Hematopoietic multipotent progenitor cell treated with erythropoietin and hydrocortisone succinate and interleukin-3 and kit ligand, for 8 days (in vitro differentiated cells): Measurements from ENCODE around the gene CHRNB2.

Source experiments
- DNase-seq: peaks from one replicate; pipeline ENCODE4 v3.0.0-alpha.2; 2015

The CHRNB2 gene

GRCh38 chr1:154614247-154614646 lies 46.7 kb downstream of the CHRNB2 start:
- no peak for DNase-seq

DNA sequence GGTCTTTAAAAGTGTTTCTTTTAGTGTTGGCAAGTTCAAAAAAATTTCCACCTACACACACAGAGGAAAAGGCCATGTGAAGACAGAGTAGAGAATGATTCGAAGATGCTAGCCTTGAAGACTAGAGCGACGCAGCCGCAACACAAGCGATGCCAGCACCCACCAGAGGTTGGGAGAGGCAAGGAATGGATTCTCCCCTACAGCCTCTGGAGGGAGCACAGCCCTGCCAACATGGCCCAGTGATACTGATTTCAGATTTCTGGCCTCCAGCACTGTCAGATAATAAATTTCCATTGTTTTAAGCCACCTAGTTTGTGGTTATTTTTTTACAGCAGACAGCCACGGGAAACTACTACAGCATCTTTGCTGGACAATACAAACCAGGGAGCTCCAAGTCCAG lies 47.3 kb downstream of the CHRNB2 start:
- DNase-seq = peak; percentile 48

DNA sequence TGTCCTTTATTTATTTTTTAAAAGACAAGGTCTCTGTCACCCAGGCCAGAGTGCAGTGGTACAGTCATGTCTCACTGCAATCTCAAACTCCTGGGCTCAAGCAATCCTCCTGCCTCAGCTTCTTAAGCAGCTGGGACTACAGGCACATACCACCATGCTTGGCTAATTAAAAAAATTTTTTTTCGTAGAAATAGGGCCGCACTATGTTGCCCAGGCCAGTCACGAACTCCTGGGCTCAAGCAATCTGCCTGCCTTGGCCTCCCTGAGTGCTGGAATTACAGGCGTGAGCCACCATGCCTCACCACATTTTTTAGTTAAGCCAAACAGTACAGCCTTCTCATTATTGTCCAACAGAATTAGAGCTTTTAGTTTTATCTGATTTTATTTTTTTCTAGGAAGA lies 47.8 kb downstream of the CHRNB2 start:
- DNase-seq = no peak

DNA sequence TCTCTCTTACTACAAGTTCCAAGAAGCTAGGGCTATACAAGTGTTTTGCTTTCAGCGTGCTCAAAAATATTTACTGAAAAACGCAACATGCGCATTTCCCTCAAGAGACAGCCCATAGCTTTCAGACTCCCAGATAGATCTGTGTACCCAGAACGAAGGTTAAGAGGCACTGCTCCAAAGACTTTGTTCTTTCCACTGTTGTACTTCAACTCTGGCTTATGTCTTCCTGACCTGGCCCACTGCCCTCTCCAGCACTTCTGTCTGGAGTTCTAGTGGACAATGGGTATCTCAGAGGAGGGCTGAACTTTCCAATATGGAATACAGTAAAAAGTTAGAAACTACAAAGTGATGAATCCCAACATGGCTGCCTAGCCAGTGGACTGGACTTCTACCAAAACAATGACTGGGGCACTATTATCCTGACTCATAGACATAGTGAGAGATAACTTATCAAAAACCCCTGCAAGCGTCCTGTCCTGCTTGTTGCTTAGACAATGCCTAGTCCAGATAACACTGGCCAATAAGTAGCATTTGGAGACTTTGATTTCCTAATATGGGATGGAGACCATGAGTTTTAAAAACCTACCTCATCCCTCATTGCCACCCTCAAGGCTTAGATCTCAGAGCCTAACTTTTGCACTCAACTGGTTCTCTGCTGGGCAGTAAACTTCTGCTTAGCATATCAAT lies 49.2 kb downstream of the CHRNB2 start:
- peak; percentile 44 for DNase-seq

DNA sequence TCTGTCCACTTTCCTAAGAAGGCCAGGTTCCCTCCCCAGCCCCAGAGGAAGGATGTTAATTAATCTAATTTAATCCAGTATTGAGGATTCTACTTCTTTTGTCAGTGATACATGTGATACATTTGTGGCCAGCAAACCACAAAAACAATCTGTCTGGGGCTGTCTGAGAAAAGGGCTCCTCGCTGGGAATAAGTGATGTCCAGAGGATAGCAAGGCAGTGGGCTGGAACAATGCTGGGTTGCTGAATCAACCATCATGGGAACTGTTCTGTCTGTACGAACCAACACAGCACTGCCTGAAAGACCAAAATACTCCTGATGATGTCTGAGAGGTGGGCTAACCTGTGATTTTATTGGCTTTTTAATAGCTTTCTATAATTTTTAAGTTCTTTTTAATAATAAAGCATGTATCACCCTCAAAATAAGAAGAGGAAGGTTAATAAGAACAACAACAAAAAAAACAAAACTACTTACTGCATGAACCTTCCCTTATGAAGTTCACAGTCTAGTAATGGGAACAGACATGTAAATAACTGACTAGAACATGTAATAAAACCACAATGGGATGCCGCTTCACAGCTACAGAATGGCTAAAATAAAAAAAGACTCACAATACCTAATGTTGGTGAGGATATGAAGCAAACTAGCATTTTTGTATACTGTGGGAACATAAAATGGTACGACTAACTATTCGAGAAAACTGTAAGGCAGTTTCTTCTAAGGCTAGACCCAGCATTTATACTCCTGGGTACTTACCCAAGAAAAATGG lies 51.8 kb downstream of the CHRNB2 start:
- DNase-seq = no peak

GRCh38 chr1:154620751-154621150 lies 53.2 kb downstream of the CHRNB2 start:
- DNase-seq = no peak

DNA sequence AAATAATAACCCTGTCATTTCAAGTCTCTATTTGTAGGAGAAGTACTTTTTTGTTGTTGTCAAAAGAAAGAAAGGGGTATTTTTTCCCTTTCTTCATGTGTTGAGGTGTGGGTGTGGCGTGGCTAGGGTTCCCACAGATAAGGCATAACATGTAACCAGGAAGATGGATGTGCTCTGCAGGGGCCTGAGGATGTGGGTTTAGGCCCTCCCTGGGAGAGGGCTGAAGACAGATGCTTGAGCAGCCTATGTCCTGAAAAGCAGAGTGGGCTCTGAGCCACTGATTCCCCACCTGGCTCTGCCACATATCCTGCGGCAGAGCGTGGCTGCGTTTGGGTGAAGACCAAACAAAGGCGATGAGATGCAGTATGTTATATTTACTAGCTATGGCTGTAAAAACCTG lies 54.3 kb downstream of the CHRNB2 start:
- no peak for DNase-seq

- DNase-seq = no peak
These were observed 55.0 kb downstream of the CHRNB2 start for GRCh38 chr1:154622503-154623039.

DNA sequence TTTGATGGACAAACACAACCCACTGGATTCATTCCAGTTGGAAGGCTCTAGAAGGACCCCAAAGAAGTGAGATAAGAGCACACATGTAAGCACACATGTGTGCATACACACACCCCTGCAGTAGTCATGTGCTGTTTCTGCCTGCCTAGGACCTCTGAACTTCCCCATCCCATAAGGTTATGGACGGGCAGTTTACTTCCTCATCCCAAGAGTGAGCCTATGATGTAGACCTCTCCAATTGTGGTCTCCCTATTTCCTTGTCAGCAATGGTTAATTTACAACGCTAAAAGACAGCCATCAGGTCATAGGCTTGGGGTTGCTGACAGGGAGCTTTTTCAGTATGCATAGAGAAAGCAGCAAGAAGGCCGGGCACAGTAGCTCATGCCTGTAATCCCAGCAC lies 55.8 kb downstream of the CHRNB2 start:
- DNase-seq = no peak

GRCh38 chr1:154624746-154625643 lies 57.4 kb downstream of the CHRNB2 start:
- no peak for DNase-seq

- DNase-seq = no peak
These were observed 59.1 kb downstream of the CHRNB2 start for GRCh38 chr1:154626456-154627256.

DNA sequence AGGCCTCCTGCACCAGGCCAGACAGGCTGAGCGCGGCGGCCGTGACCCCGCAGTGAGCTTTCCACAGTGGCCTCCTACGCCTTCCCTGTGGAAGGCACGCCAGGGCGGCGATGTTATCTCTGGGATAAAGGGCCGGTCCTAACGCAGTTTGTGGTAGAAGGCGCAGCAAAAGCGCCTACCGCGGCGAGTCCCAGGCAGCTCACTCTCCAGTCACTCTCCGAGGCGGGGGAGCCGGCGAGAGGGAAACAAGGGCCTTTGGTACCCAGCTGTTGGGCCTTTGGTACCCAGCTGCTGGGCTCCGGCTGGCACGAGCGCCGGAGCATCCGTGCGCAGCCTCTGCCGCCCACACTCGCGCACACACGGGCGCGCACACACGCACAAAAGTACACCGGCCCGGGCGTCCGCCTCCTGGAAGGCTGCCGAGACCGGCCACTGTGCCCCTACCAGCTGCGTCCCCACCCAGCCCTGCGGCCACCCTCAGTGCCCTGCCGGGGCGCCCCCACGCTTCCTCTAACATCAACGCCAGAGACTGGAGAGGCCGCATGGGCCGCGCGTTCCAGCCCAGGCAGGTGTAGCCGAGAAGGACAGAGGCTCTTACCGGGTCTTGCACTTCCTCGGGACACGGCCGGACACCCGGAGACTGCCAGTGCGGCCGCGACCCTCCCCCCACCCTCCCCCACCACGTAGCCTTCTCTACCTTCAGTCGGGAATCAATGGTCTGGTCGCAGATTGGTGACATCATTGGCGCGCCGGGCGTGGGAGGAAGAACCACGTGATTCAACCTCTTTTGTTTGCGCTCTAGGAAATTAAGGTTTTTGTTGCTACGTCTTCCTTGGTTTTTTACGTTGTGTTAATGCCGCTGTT lies 59.9 kb downstream of the CHRNB2 start:
- DNase-seq = peak; percentile 91

DNA sequence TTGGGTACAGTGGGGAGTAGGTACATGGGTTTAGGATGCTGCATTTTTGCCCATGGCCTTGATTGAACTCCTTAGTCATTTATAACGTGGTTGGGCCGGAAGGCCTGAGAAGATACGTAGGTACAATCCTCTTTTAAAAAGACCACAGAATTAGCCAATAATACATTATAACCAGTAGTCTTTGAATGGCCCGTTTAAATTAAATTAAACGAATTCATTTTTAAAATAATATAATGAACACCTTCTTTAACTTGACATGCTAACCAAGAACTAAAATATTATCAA lies 60.5 kb downstream of the CHRNB2 start:
- no peak for DNase-seq

DNA sequence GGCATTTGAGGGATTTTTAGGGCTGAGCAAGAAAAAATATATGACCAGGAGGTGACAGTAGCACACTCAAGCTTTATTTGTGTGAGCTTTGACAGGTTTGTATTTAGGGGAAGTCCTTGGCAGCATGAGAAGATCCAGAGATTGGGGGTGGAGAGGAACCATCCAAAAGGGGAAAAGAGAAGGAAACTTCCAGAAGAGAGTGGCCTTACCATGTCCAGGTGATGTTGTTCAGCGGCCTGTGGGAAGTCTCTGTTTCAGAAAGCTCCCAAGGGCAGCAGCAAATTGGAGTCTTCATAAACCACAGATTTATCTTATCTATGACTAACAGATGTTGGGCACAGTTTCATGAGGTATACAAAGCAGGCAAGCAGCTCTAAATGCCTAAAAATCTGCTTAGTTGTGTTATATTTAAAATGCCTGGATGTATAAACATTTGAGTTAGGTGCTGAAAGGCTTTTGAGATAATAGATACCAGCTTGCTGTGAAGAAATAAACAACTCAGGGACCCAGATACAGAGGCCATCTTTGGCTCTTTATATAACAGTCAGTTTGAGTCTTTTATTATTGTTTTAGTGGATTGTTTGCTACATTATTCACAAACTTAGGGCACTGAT lies 61.6 kb downstream of the CHRNB2 start:
- peak; percentile 95 for DNase-seq
